Measurements from ENCODE around the gene DPP8.
"Not testable (repeated sequence)": the region's sequence is repeated elsewhere in the genome, so short reads cannot be mapped to it uniquely, and the experiment has no call there.

- TF ChIP-seq POLR2A, CTCF (IDR thresholded peaks at IDR 0.05): not testable (repeated sequence)
Observed at GRCh38 chr15:65549288-65549687, 31.8 kb upstream of the DPP8 start.
